Measurements from ENCODE around the gene TBC1D2B. TPM values are rescaled to one million over a fixed set of nuclear protein-coding genes. Genes with fewer than 3 reads are reported as not detected.

The TBC1D2B gene
- polyA plus RNA-seq, 1 donor (not counting 4 experiments of a cell fraction or from before 2014, with no cell fraction given): 27.0 TPM

- no peaks in the 10 kb centered on the region for H3K9me3 ChIP-seq (ENCODE audit: control insufficient read depth, low read depth, low read length)
- H3K9ac ChIP-seq (ENCODE audit: control insufficient read depth, extremely low read depth, insufficient read depth, low read length): no peak overlapping the region
- H3K9me1 ChIP-seq (ENCODE audit: control insufficient read depth, extremely low read depth, insufficient read depth, low read length): no peaks in the 10 kb centered on the region
- no peaks in the 10 kb centered on the region for H3K4me1 ChIP-seq (ENCODE audit: control insufficient read depth, extremely low read depth, insufficient read depth, low read length)
- peaks cover 11 to 15% of the 10 kb centered on the region in 2 experiments for H3K36me3 ChIP-seq (ENCODE audit: control insufficient read depth in 2 of 2, extremely low read depth in 1 of 2, insufficient read depth in 2 of 2, low read length in 2 of 2)
- H3K4me3 ChIP-seq (ENCODE audit: control insufficient read depth in 2 of 3, extremely low read depth in 1 of 3, insufficient read depth in 2 of 3, low read depth in 1 of 3, low read length in 3 of 3): no peak overlapping the region
- no peak overlapping the region for H3K4me2 ChIP-seq (ENCODE audit: control insufficient read depth, extremely low read depth, insufficient read depth, low read depth, low read length)
- H3K79me2 ChIP-seq (ENCODE audit: control insufficient read depth, insufficient read depth, low read length): no peaks in the 10 kb centered on the region
- H2AFZ ChIP-seq (ENCODE audit: control insufficient read depth, low read length): no peak overlapping the region
- H3K27me3 ChIP-seq (ENCODE audit: control insufficient read depth, extremely low read depth, insufficient read depth, low read length): no peaks in the 10 kb centered on the region
- no peak overlapping the region for H3K27ac ChIP-seq (ENCODE audit: control insufficient read depth, insufficient read depth, low read length)
- TF ChIP-seq CTCF (optimal IDR thresholded peaks at IDR 0.05 in 1 of 3, IDR thresholded peaks at IDR 0.05 in 1 of 3, conservative IDR thresholded peaks at IDR 0.05 in 1 of 3; ENCODE audit: extremely low read depth in 1 of 3, insufficient read depth in 2 of 3, low read length in 3 of 3) (no peak), EZH2 (IDR thresholded peaks at IDR 0.05; ENCODE audit: low read length) (no peak)
- no peaks in the 10 kb centered on the region for H4K20me1 ChIP-seq (ENCODE audit: control insufficient read depth, extremely low read depth, insufficient read depth, low read length)
- no peak for DNase-seq (ENCODE audit: low read depth, low spot score)
- dilution Hi-C loops (cut with MboI; ENCODE audit: extremely low pct_ligation_motif_present, low sequenced_read_pairs): no loop called here
- no peak for FAIRE-seq
These were observed 53.0 kb downstream of the TBC1D2B start for GRCh38 chr15:78024519-78024870.

- Histone ChIP-seq H3K79me2 (ENCODE audit: control insufficient read depth, insufficient read depth, low read length) (no peaks in the 10 kb centered on the region), H3K27ac (ENCODE audit: control insufficient read depth, insufficient read depth, low read length) (no peak overlapping the region), H3K9me1 (ENCODE audit: control insufficient read depth, extremely low read depth, insufficient read depth, low read length) (no peaks in the 10 kb centered on the region), H3K4me3 (ENCODE audit: control insufficient read depth in 2 of 3, extremely low read depth in 1 of 3, insufficient read depth in 2 of 3, low read depth in 1 of 3, low read length in 3 of 3) (no peak overlapping the region), H3K9me3 (ENCODE audit: control insufficient read depth, low read depth, low read length) (no peaks in the 10 kb centered on the region), H4K20me1 (ENCODE audit: control insufficient read depth, extremely low read depth, insufficient read depth, low read length) (no peaks in the 10 kb centered on the region), H3K36me3 (ENCODE audit: control insufficient read depth in 2 of 2, extremely low read depth in 1 of 2, insufficient read depth in 2 of 2, low read length in 2 of 2) (peaks cover 11 to 15% of the 10 kb centered on the region in 2 experiments), H3K27me3 (ENCODE audit: control insufficient read depth, extremely low read depth, insufficient read depth, low read length) (no peaks in the 10 kb centered on the region), H3K4me2 (ENCODE audit: control insufficient read depth, extremely low read depth, insufficient read depth, low read depth, low read length) (no peak overlapping the region), H3K9ac (ENCODE audit: control insufficient read depth, extremely low read depth, insufficient read depth, low read length) (no peak overlapping the region), H2AFZ (ENCODE audit: control insufficient read depth, low read length) (no peak overlapping the region), H3K4me1 (ENCODE audit: control insufficient read depth, extremely low read depth, insufficient read depth, low read length) (peaks cover 4% of the 10 kb centered on the region)
- TF ChIP-seq EZH2 (IDR thresholded peaks at IDR 0.05; ENCODE audit: low read length) (no peak), CTCF (optimal IDR thresholded peaks at IDR 0.05 in 1 of 3, IDR thresholded peaks at IDR 0.05 in 1 of 3, conservative IDR thresholded peaks at IDR 0.05 in 1 of 3; ENCODE audit: extremely low read depth in 1 of 3, insufficient read depth in 2 of 3, low read length in 3 of 3) (no peak)
- DNase-seq (ENCODE audit: low read depth, low spot score) (no peak), FAIRE-seq (no peak)
- dilution Hi-C loops (cut with MboI; ENCODE audit: extremely low pct_ligation_motif_present, low sequenced_read_pairs): no loop called here
These were observed 53.5 kb downstream of the TBC1D2B start for GRCh38 chr15:78023865-78024518.

Measured in keratinocyte (primary cell).